HCT116 (cell line): ENCODE results near the gene TBC1D2. TPM values are rescaled to one million over a fixed set of nuclear protein-coding genes. Genes with fewer than 3 reads are reported as not detected.

ENCODE experiments used
- ATAC-seq: fragments of 200-7000 bp; cut with Tn5 transposase; 2 replicates; pipeline ENCODE4 v1.9.1; 2020; ENCODE audit warnings: mild to moderate bottlenecking, moderate library complexity
- BruUV-seq: library from RNA; stranded (reverse); fragments of 400-500 nt; replicated peaks from 2 replicates; lab custom pipeline; 2021; lab: Mats Ljungman, UMichigan
- CTCF ChIA-PET: fragments of 300-600 bp; sonication (Branson Sonifier 250); formaldehyde crosslinking; loops from one replicate; lab custom pipeline; 2021; ENCODE audit warnings: antibody characterized with exemption; lab: Charles Lee
- POLR2A ChIA-PET: fragments of 300-600, 350-600 bp; sonication (Branson Sonifier 250); formaldehyde crosslinking; loops from one replicate; lab custom pipeline; 2021; ENCODE audit warnings: antibody characterized with exemption; lab: Charles Lee
- RAD21 ChIA-PET, 2 experiments: fragments of 300-600 bp; sonication (Branson Sonifier 250); formaldehyde crosslinking; loops; one replicate each; lab custom pipeline; 2023; ENCODE audit warnings: low total read pairs in 2 of 2; ENCODE audit not compliant: uncharacterized antibody in 2 of 2, unreplicated experiment in 2 of 2, low non-redundant PET in 1 of 2; lab: Charles Lee
- DNase-seq: peaks from one replicate; pipeline ENCODE4 v3.0.0-alpha.2; 2010; ENCODE audit warnings: low read depth, low spot score
- H2AFZ ChIP-seq: fragments of 200-600 bp; shearing (Covaris generic), sonication (generic); 2 replicates; pipeline ENCODE4 v1.6.1; 2017; ENCODE audit warnings: low read depth, mixed run types, mixed read lengths, antibody characterized with exemption, low read length; ENCODE audit not compliant: poor library complexity, severe bottlenecking
- H3K27ac ChIP-seq: 2 replicates; pipeline ENCODE4 v1.5.1; 2012; ENCODE audit warnings: low read depth, low read length
- H3K27me3 ChIP-seq: fragments of 200-600 bp; sonication (generic); 2 replicates; pipeline ENCODE4 v1.6.1; 2016; ENCODE audit warnings: mixed run types, low read length, mixed read lengths; ENCODE audit not compliant: insufficient read depth
- H3K36me3 ChIP-seq, 2 experiments: fragments of 200-500 bp in 1 of 2; fragments of 200-600 bp in 1 of 2; sonication (Bioruptor generic) in 1 of 2; sonication (generic) in 1 of 2; 2 replicates each; pipeline versions ENCODE4 v1.5.1 to v1.6.1; 2014 to 2016; ENCODE audit warnings: low read length in 2 of 2, inconsistent platforms in 1 of 2, mixed read lengths in 1 of 2, mixed run types in 1 of 2; ENCODE audit not compliant: insufficient read depth in 2 of 2, control insufficient read depth in 1 of 2
- H3K4me1 ChIP-seq, 2 experiments: fragments of 200-600 bp in 1 of 2; sonication (generic) in 1 of 2; 2 replicates each; pipeline versions ENCODE4 v1.5.1 to v1.6.1; 2012 to 2017; ENCODE audit warnings: low read length in 2 of 2, inconsistent platforms in 1 of 2, mild to moderate bottlenecking in 1 of 2, mixed read lengths in 1 of 2, mixed run types in 1 of 2, moderate library complexity in 1 of 2; ENCODE audit not compliant: insufficient read depth in 2 of 2, control insufficient read depth in 1 of 2
- H3K4me2 ChIP-seq: fragments of 200-600 bp; sonication (generic); 2 replicates; pipeline ENCODE4 v1.6.1; 2017; ENCODE audit warnings: mixed run types, low read length, mixed read lengths
- H3K4me3 ChIP-seq, 2 experiments: fragments of 200-600 bp in 1 of 2; sonication (generic) in 1 of 2; replicated peaks in 1 of 2; 2 replicates each; pipeline ENCODE4 v1.5.1; 2011 to 2016; ENCODE audit warnings: low read length in 2 of 2, control low read depth in 1 of 2, low read depth in 1 of 2, mild to moderate bottlenecking in 1 of 2, mixed read lengths in 1 of 2, mixed run types in 1 of 2
- H3K79me2 ChIP-seq: fragments of 200-600 bp; sonication (generic); 2 replicates; pipeline ENCODE4 v1.6.1; 2017; ENCODE audit warnings: mild to moderate bottlenecking, mixed run types, low read length, moderate library complexity, mixed read lengths; ENCODE audit not compliant: insufficient read depth
- H3K9ac ChIP-seq: fragments of 200-600 bp; sonication (generic); 2 replicates; pipeline ENCODE4 v1.6.1; 2016; ENCODE audit warnings: low read length, mixed read lengths
- H3K9me2 ChIP-seq: fragments of 200-600 bp; sonication (generic), shearing (Covaris generic); 2 replicates; pipeline ENCODE4 v1.6.1; 2017; ENCODE audit warnings: mixed run types, mild to moderate bottlenecking, moderate library complexity; ENCODE audit not compliant: insufficient read depth
- H3K9me3 ChIP-seq, 2 experiments: fragments of 200-500 bp in 1 of 2; fragments of 200-600 bp in 1 of 2; sonication (Bioruptor generic) in 1 of 2; sonication (generic) in 1 of 2; 2 replicates each; pipeline ENCODE4 v1.6.1; 2014 to 2017; ENCODE audit warnings: low read length in 2 of 2, mixed read lengths in 2 of 2, inconsistent platforms in 1 of 2, low read depth in 1 of 2, mild to moderate bottlenecking in 1 of 2, mixed run types in 1 of 2, moderate library complexity in 1 of 2; ENCODE audit not compliant: control insufficient read depth in 1 of 2, insufficient read depth in 1 of 2
- H4K20me1 ChIP-seq: fragments of 200-600 bp; sonication (generic), shearing (Covaris generic); 2 replicates; pipeline ENCODE4 v1.6.1; 2017; ENCODE audit warnings: mixed run types, mild to moderate bottlenecking, moderate library complexity; ENCODE audit not compliant: insufficient read depth
- CEBPB ChIP-seq: IDR thresholded peaks from 2 replicates; pipeline ENCODE4 v1.6.1; 2012; ENCODE audit warnings: low read depth
- CTCF ChIP-seq, 3 experiments: fragments of 200-600 bp in 1 of 3; sonication (generic) in 1 of 3; IDR thresholded peaks in 2 of 3; conservative IDR thresholded peaks in 1 of 3; 2 replicates each; pipeline ENCODE4 v1.5.1; 2012 to 2017; ENCODE audit warnings: low read depth in 2 of 3, low read length in 2 of 3, antibody characterized with exemption in 1 of 3, borderline replicate concordance in 1 of 3, control low read depth in 1 of 3, mild to moderate bottlenecking in 1 of 3, mixed read lengths in 1 of 3, mixed run types in 1 of 3, moderate library complexity in 1 of 3; ENCODE audit not compliant: insufficient read depth in 1 of 3
- EGR1 ChIP-seq: IDR thresholded peaks from 2 replicates; pipeline ENCODE4 v1.6.1; 2012; ENCODE audit warnings: low read depth
- EZH2 ChIP-seq: fragments of 200-600 bp; sonication (generic); IDR thresholded peaks from 2 replicates; pipeline ENCODE4 v1.6.1; 2017; ENCODE audit warnings: antibody characterized with exemption, mixed run types
- EZH2phosphoT487 ChIP-seq: fragments of 200-600 bp; IDR thresholded peaks from 2 replicates; pipeline ENCODE4 v1.6.1; 2018; ENCODE audit warnings: antibody characterized with exemption, borderline replicate concordance
- FOSL1 ChIP-seq: IDR thresholded peaks from 2 replicates; pipeline ENCODE4 v1.6.1; 2012; ENCODE audit warnings: low read depth
- POLR2A ChIP-seq: IDR thresholded peaks from 2 replicates; pipeline ENCODE4 v1.7.0; 2011; ENCODE audit warnings: borderline replicate concordance; ENCODE audit not compliant: insufficient read depth, insufficient read length; ENCODE audit errors: extremely low read depth
- RAD21 ChIP-seq: IDR thresholded peaks from 2 replicates; pipeline ENCODE4 v1.6.1; 2012; ENCODE audit warnings: low read depth, mild to moderate bottlenecking
- SIN3A ChIP-seq: IDR thresholded peaks from 2 replicates; pipeline ENCODE4 v1.6.1; 2012; ENCODE audit warnings: low read depth
- SP1 ChIP-seq: IDR thresholded peaks from 2 replicates; pipeline ENCODE4 v1.6.1; 2012; ENCODE audit warnings: low read depth
- SRF ChIP-seq: IDR thresholded peaks from 2 replicates; pipeline ENCODE4 v1.6.1; 2012; ENCODE audit warnings: low read depth
- TCF7L2 ChIP-seq: IDR thresholded peaks from 2 replicates; pipeline ENCODE4 v1.7.0; 2011; ENCODE audit warnings: borderline replicate concordance, inconsistent platforms; ENCODE audit not compliant: insufficient read depth, insufficient read length; ENCODE audit errors: extremely low read depth
- ZFX ChIP-seq: fragments of 450-650 bp; IDR thresholded peaks from 2 replicates; pipeline ENCODE4 v1.6.1; 2017
- ZNF274 ChIP-seq: fragments of 200-500 bp; sonication (Bioruptor generic); IDR thresholded peaks from 2 replicates; pipeline ENCODE4 v1.6.1; 2014; ENCODE audit warnings: mild to moderate bottlenecking, low read depth, low read length, inconsistent platforms
- intact Hi-C: fragments of 100-400 bp; cut with micrococcal nuclease; formaldehyde crosslinking; loops from 2 replicates; pipeline ENCODE4 v1.10.0; 2022
- total RNA-seq: library from RNA; stranded (reverse); gene quantifications from one replicate; pipeline ENCODE4 v1.2.1, GENCODE V29; 2021; ENCODE audit not compliant: unreplicated experiment
- TF ChIP-seq, protein P1 (sequence below): IDR thresholded peaks from 2 replicates; pipeline ENCODE4 v1.6.1; 2012; ENCODE audit warnings: low read depth
- TF ChIP-seq, protein P2 (sequence below): IDR thresholded peaks from 2 replicates; pipeline ENCODE4 v1.6.1; 2012

TBC1D2 gene
- total RNA-seq, 1 experiment from 2014 or later = 9.8 TPM

- peaks cover 26 to 38% of the 10 kb centered on the region in 2 experiments for H3K4me1 ChIP-seq
- no peaks in the 10 kb centered on the region for H3K36me3 ChIP-seq
- H3K79me2 ChIP-seq = peaks cover 15% of the 10 kb centered on the region; the same call in 1 of the 2 replicates
- H3K9ac ChIP-seq = peak overlapping the region; percentile 69
- no peaks in the 10 kb centered on the region for H3K27me3 ChIP-seq
- H3K9me2 ChIP-seq = no peaks in the 10 kb centered on the region
- H3K4me2 ChIP-seq = peak overlapping the region; percentile 85
- no peaks in the 10 kb centered on the region for H4K20me1 ChIP-seq
- CTCF ChIA-PET = interaction anchor here (1.5 to 1.6 kb wide), 2 partner anchors 22 to 49 kb away, joined by 3 to 6 read pairs; no protein-coding TSS in a partner anchor
- DNase-seq (no peak), ATAC-seq (no peak)
- RAD21 ChIA-PET = interaction anchor here in 1 of 2 experiments (0.6 kb wide), 1 partner anchor 150 kb away, joined by 3 read pairs; no protein-coding TSS in a partner anchor
- H3K9me3 ChIP-seq = no peaks in the 10 kb centered on the region
- intact Hi-C loops = no loop called here
- TSS peak; percentile 65 for BruUV-seq
- TF ChIP-seq SP1 (no peak), RAD21 (no peak), CEBPB (no peak), TCF7L2 (no peak), ZFX (no peak), SIN3A (no peak), EZH2phosphoT487 (no peak), CTCF (IDR thresholded peaks at IDR 0.05 in 2 of 3, conservative IDR thresholded peaks at IDR 0.05 in 1 of 3; ENCODE audit: borderline replicate concordance in 1 of 3, insufficient read depth in 1 of 3, low read depth in 2 of 3, low read length in 2 of 3) (no peak), EZH2 (no peak), ZNF274 (no peak), FOSL1 (no peak), EGR1 (no peak), SRF (no peak), POLR2A (no peak)
- TF ChIP-seq, protein P1, sequence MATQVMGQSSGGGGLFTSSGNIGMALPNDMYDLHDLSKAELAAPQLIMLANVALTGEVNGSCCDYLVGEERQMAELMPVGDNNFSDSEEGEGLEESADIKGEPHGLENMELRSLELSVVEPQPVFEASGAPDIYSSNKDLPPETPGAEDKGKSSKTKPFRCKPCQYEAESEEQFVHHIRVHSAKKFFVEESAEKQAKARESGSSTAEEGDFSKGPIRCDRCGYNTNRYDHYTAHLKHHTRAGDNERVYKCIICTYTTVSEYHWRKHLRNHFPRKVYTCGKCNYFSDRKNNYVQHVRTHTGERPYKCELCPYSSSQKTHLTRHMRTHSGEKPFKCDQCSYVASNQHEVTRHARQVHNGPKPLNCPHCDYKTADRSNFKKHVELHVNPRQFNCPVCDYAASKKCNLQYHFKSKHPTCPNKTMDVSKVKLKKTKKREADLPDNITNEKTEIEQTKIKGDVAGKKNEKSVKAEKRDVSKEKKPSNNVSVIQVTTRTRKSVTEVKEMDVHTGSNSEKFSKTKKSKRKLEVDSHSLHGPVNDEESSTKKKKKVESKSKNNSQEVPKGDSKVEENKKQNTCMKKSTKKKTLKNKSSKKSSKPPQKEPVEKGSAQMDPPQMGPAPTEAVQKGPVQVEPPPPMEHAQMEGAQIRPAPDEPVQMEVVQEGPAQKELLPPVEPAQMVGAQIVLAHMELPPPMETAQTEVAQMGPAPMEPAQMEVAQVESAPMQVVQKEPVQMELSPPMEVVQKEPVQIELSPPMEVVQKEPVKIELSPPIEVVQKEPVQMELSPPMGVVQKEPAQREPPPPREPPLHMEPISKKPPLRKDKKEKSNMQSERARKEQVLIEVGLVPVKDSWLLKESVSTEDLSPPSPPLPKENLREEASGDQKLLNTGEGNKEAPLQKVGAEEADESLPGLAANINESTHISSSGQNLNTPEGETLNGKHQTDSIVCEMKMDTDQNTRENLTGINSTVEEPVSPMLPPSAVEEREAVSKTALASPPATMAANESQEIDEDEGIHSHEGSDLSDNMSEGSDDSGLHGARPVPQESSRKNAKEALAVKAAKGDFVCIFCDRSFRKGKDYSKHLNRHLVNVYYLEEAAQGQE = no peak
- TF ChIP-seq, protein P2, sequence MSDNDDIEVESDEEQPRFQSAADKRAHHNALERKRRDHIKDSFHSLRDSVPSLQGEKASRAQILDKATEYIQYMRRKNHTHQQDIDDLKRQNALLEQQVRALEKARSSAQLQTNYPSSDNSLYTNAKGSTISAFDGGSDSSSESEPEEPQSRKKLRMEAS = no peak
- TF ChIP-seq, all 23 proteins: peak for 0
- Histone ChIP-seq H3K27ac (peak overlapping the region; percentile 90), H2AFZ (peak overlapping the region; percentile 96), H3K4me3 (peak overlapping the region; percentile 77 to 96)
- POLR2A ChIA-PET = interaction anchor here (2.2 kb wide), 1 partner anchor 200 kb away, joined by 7 read pairs; the partner anchor contains the start of gene NANS
Observed at GRCh38 chr9:98256756-98257155, 1.3 kb upstream of the TBC1D2 start.
